Keratinocyte (primary cell): ENCODE data around the gene FANCC. TPM values are rescaled to one million over a fixed set of nuclear protein-coding genes. Genes with fewer than 3 reads are reported as not detected.

Source experiments
- DNase-seq: peaks from one replicate; pipeline ENCODE4 v3.0.0-alpha.2; 2011; ENCODE audit warnings: low read depth, missing footprints, low spot score
- FAIRE-seq: peaks from 2 replicates; lab custom pipeline; 2011; peaks lifted over from hg19 to GRCh38; lab: Jason Lieb, UNC
- H2AFZ ChIP-seq: 2 replicates; pipeline ENCODE4 v1.6.0; 2012; ENCODE audit warnings: low read length, control low read depth, inconsistent platforms; ENCODE audit not compliant: control insufficient read depth
- H3K27ac ChIP-seq: 2 replicates; pipeline ENCODE4 v1.5.1; 2011; ENCODE audit warnings: low read length; ENCODE audit not compliant: control insufficient read depth, insufficient read depth
- H3K27me3 ChIP-seq: 3 replicates; pipeline ENCODE4 v1.6.0; 2011; ENCODE audit warnings: low read length; ENCODE audit not compliant: control insufficient read depth, insufficient read depth; ENCODE audit errors: extremely low read depth
- H3K36me3 ChIP-seq, 2 experiments: 2 replicates in 1 of 2; 3 replicates in 1 of 2; pipeline ENCODE4 v1.5.1; 2011; ENCODE audit warnings: low read length in 2 of 2, mild to moderate bottlenecking in 1 of 2; ENCODE audit not compliant: control insufficient read depth in 2 of 2, insufficient read depth in 2 of 2; ENCODE audit errors: extremely low read depth in 1 of 2
- H3K4me1 ChIP-seq: 3 replicates; pipeline ENCODE4 v1.5.1; 2011; ENCODE audit warnings: low read length; ENCODE audit not compliant: control insufficient read depth, insufficient read depth; ENCODE audit errors: extremely low read depth
- H3K4me2 ChIP-seq: 3 replicates; pipeline ENCODE4 v1.6.0; 2011; ENCODE audit warnings: low read depth, low read length; ENCODE audit not compliant: control insufficient read depth, insufficient read depth; ENCODE audit errors: extremely low read depth
- H3K4me3 ChIP-seq, 3 experiments: fragments of 200-600 bp in 1 of 3; sonication (generic) in 1 of 3; 2 replicates in 2 of 3; 3 replicates in 1 of 3; pipeline ENCODE4 v1.5.1; 2011 to 2016; ENCODE audit warnings: low read length in 3 of 3, mild to moderate bottlenecking in 3 of 3, control low read depth in 2 of 3, inconsistent platforms in 1 of 3, low read depth in 1 of 3, mixed read lengths in 1 of 3, mixed run types in 1 of 3, moderate library complexity in 1 of 3; ENCODE audit not compliant: control insufficient read depth in 2 of 3, insufficient read depth in 2 of 3; ENCODE audit errors: extremely low read depth in 1 of 3
- H3K79me2 ChIP-seq: 2 replicates; pipeline ENCODE4 v1.6.0; 2012; ENCODE audit warnings: low read length; ENCODE audit not compliant: control insufficient read depth, insufficient read depth
- H3K9ac ChIP-seq: 3 replicates; pipeline ENCODE4 v1.6.0; 2011; ENCODE audit warnings: low read length; ENCODE audit not compliant: control insufficient read depth, insufficient read depth; ENCODE audit errors: extremely low read depth
- H3K9me1 ChIP-seq: 3 replicates; pipeline ENCODE4 v1.6.0; 2011; ENCODE audit warnings: low read length; ENCODE audit not compliant: control insufficient read depth, insufficient read depth; ENCODE audit errors: extremely low read depth
- H3K9me3 ChIP-seq: 2 replicates; pipeline ENCODE4 v1.5.1; 2012; ENCODE audit warnings: low read depth, low read length; ENCODE audit not compliant: control insufficient read depth
- H4K20me1 ChIP-seq: 3 replicates; pipeline ENCODE4 v1.6.0; 2011; ENCODE audit warnings: low read length; ENCODE audit not compliant: control insufficient read depth, insufficient read depth; ENCODE audit errors: extremely low read depth
- CTCF ChIP-seq, 3 experiments: IDR thresholded peaks in 1 of 3; conservative IDR thresholded peaks in 1 of 3; optimal IDR thresholded peaks in 1 of 3; 2 replicates in 2 of 3; 3 replicates in 1 of 3; pipeline versions ENCODE3 to v1.5.1; 2011; ENCODE audit warnings: low read length in 3 of 3, mild to moderate bottlenecking in 3 of 3, moderate library complexity in 2 of 3, control low read depth in 1 of 3, inconsistent platforms in 1 of 3; ENCODE audit not compliant: insufficient read depth in 2 of 3; ENCODE audit errors: extremely low read depth in 1 of 3
- EZH2 ChIP-seq: IDR thresholded peaks from one replicate; pipeline ENCODE4 v1.6.1; 2012; ENCODE audit warnings: inconsistent platforms, mild to moderate bottlenecking, low read length, moderate library complexity
- dilution Hi-C: fragments of 300-500 bp; cut with MboI; formaldehyde crosslinking; loops from one replicate; pipeline ENCODE4 v1.7.0; 2020; ENCODE audit warnings: low sequenced_read_pairs; ENCODE audit not compliant: extremely low pct_ligation_motif_present
- polyA plus RNA-seq, 5 experiments: library from polyadenylated mRNA; depleted of rRNA in 3 of 5; stranded (reverse) in 3 of 5; stranded (forward) in 1 of 5; unstranded in 1 of 5; fragments of >200 nt; gene quantifications; 1 replicate in 1 of 5; 2 replicates in 3 of 5; 3 replicates in 1 of 5; pipeline versions ENCODE4 v1.2.1 to v1.2.3, GENCODE V29; 2011 to 2012; ENCODE audit warnings: missing spikeins in 2 of 5, low read depth in 1 of 5, low replicate concordance in 1 of 5

Gene FANCC
- polyA plus RNA-seq, 1 donor (not counting 4 experiments of a cell fraction or from before 2014, with no cell fraction given): 8.3 TPM

- FAIRE-seq: peak; percentile 68
- Histone ChIP-seq H3K4me1 (peaks cover 8% of the 10 kb centered on the region), H3K9me3 (no peaks in the 10 kb centered on the region), H2AFZ (no peak overlapping the region), H3K27ac (no peak overlapping the region), H3K9me1 (no peaks in the 10 kb centered on the region), H3K4me3 (no peak overlapping the region), H3K79me2 (no peaks in the 10 kb centered on the region), H4K20me1 (no peaks in the 10 kb centered on the region), H3K4me2 (no peak overlapping the region), H3K27me3 (no peaks in the 10 kb centered on the region), H3K36me3 (peaks cover 2 to 3% of the 10 kb centered on the region in 2 experiments), H3K9ac (no peak overlapping the region)
- DNase-seq: no peak
- dilution Hi-C loops: no loop called here
- TF ChIP-seq EZH2 (no peak), CTCF (optimal IDR thresholded peaks at IDR 0.05 in 1 of 3, IDR thresholded peaks at IDR 0.05 in 1 of 3, conservative IDR thresholded peaks at IDR 0.05 in 1 of 3; ENCODE audit: extremely low read depth in 1 of 3, insufficient read depth in 2 of 3, low read length in 3 of 3) (no peak)
Observed at GRCh38 chr9:95116808-95117204, 200.7 kb downstream of the FANCC start.

- H3K4me3 ChIP-seq: no peak overlapping the region
- dilution Hi-C loops: no loop called here
- H3K4me2 ChIP-seq: no peak overlapping the region
- no peaks in the 10 kb centered on the region for H3K79me2 ChIP-seq
- DNase-seq: no peak
- no peaks in the 10 kb centered on the region for H3K9me3 ChIP-seq
- H3K4me1 ChIP-seq: peaks cover 8% of the 10 kb centered on the region
- no peaks in the 10 kb centered on the region for H4K20me1 ChIP-seq
- no peak overlapping the region for H3K27ac ChIP-seq
- H3K9me1 ChIP-seq: no peaks in the 10 kb centered on the region
- no peaks in the 10 kb centered on the region for H3K27me3 ChIP-seq
- no peak overlapping the region for H3K9ac ChIP-seq
- TF ChIP-seq CTCF (optimal IDR thresholded peaks at IDR 0.05 in 1 of 3, IDR thresholded peaks at IDR 0.05 in 1 of 3, conservative IDR thresholded peaks at IDR 0.05 in 1 of 3; ENCODE audit: extremely low read depth in 1 of 3, insufficient read depth in 2 of 3, low read length in 3 of 3) (peak; percentile 66 to 81 (median 71)), EZH2 (no peak)
- peaks cover 2 to 5% of the 10 kb centered on the region in 2 experiments for H3K36me3 ChIP-seq
- FAIRE-seq: no peak
- no peak overlapping the region for H2AFZ ChIP-seq
Observed at GRCh38 chr9:95116002-95116807, 201.3 kb downstream of the FANCC start.
